Kidney (tissue), 14 donors: ENCODE measurements around the gene HDC. TPM values are rescaled to one million over a fixed set of nuclear protein-coding genes. Genes with fewer than 3 reads are reported as not detected.

Experiments
- DNase-seq, 5 donors: peaks; one replicate each; pipeline ENCODE4 v3.0.0-alpha.2; 2013 to 2020
- FAIRE-seq: peaks from 2 replicates; lab custom pipeline; 2012; peaks lifted over from hg19 to GRCh38; lab: Jason Lieb, UNC
- H3K27ac ChIP-seq, 2 donors: one replicate each; pipeline ENCODE4 v1.7.0; 2013; ENCODE audit warnings: low read depth in 2 of 2, low read length in 2 of 2, inconsistent platforms in 1 of 2
- H3K27me3 ChIP-seq: one replicate; pipeline ENCODE4 v1.7.1; 2013; ENCODE audit warnings: low read length, inconsistent platforms; ENCODE audit not compliant: control insufficient read depth, insufficient read depth
- H3K36me3 ChIP-seq, 3 donors: one replicate each; pipeline versions ENCODE4 v1.7.0 to v1.7.1; 2013; ENCODE audit warnings: low read length in 3 of 3, control low read depth in 1 of 3, inconsistent platforms in 1 of 3; ENCODE audit not compliant: insufficient read depth in 3 of 3, control insufficient read depth in 2 of 3
- H3K4me1 ChIP-seq, 3 donors: one replicate each; pipeline versions ENCODE4 v1.7.0 to v1.7.1; 2013; ENCODE audit warnings: low read length in 3 of 3, inconsistent platforms in 1 of 3, low read depth in 1 of 3; ENCODE audit not compliant: control insufficient read depth in 2 of 3, insufficient read depth in 2 of 3
- H3K4me3 ChIP-seq, 3 donors: one replicate each; pipeline versions ENCODE4 v1.7.0 to v1.8.1; 2013; ENCODE audit warnings: low read length in 3 of 3, control low read depth in 1 of 3, inconsistent platforms in 1 of 3
- H3K9ac ChIP-seq, 3 donors: one replicate each; pipeline versions ENCODE4 v1.7.0 to v1.7.1; 2013; ENCODE audit warnings: low read length in 3 of 3, control low read depth in 1 of 3, inconsistent platforms in 1 of 3
- H3K9me3 ChIP-seq, 3 donors: one replicate each; pipeline versions ENCODE4 v1.7.0 to v1.7.1; 2013; ENCODE audit warnings: low read length in 3 of 3, control low read depth in 1 of 3, inconsistent platforms in 1 of 3; ENCODE audit not compliant: control insufficient read depth in 2 of 3, insufficient read depth in 1 of 3
- intact Hi-C: fragments of 100-400 bp; cut with DNase I; formaldehyde crosslinking; loops from one replicate; pipeline ENCODE4 v1.11.1; 2022
- polyA plus RNA-seq: library from polyadenylated mRNA; stranded (reverse); fragments of 350-450 nt; fragmentation: Illumina TruSeq; extraction: RNeasy Lipid Tissue Mini Kit (QIAGEN cat#74804); gene quantifications from one replicate; pipeline ENCODE4 v1.2.3, GENCODE V29; 2014; ENCODE audit warnings: low read depth, low replicate concordance; ENCODE audit not compliant: insufficient read depth
- total RNA-seq: library from RNA; stranded (reverse); fragmentation: NEBNext Ultra II Directional; extraction: Animal tissue kit (Norgen Biotek cat#: 25700); gene quantifications from one replicate; pipeline ENCODE4 v1.2.1, GENCODE V29; 2021
- TF ChIP-seq, protein P1 (sequence below): IDR thresholded peaks from 3 replicates; pipeline ENCODE4 v1.5.1; 2012; ENCODE audit warnings: mild to moderate bottlenecking, moderate library complexity, borderline replicate concordance; ENCODE audit not compliant: insufficient read depth; ENCODE audit errors: extremely low read depth
- donor health status: control.
- donor health status: control.
- donor health status: control.
- donor health status: control.
- donor health status: control.
- donor health status: DM: yes; HTN: yes; CAD: no.
- donor health status: Normal renal cell carcinoma (clear cell type).

The HDC gene
- total and polyA plus RNA-seq, 2 donors from 2014 or later: 12.9 TPM; not detected in 1

- H3K9ac ChIP-seq: no peak overlapping the region
- H3K27ac ChIP-seq: no peak overlapping the region
- FAIRE-seq (no peak), DNase-seq (no peak)
- intact Hi-C loops: no loop called here
- H3K27me3 ChIP-seq: no peaks in the 10 kb centered on the region
- no peaks in the 10 kb centered on the region for H3K9me3 ChIP-seq
- H3K4me3 ChIP-seq: no peak overlapping the region
- TF ChIP-seq, protein P1, sequence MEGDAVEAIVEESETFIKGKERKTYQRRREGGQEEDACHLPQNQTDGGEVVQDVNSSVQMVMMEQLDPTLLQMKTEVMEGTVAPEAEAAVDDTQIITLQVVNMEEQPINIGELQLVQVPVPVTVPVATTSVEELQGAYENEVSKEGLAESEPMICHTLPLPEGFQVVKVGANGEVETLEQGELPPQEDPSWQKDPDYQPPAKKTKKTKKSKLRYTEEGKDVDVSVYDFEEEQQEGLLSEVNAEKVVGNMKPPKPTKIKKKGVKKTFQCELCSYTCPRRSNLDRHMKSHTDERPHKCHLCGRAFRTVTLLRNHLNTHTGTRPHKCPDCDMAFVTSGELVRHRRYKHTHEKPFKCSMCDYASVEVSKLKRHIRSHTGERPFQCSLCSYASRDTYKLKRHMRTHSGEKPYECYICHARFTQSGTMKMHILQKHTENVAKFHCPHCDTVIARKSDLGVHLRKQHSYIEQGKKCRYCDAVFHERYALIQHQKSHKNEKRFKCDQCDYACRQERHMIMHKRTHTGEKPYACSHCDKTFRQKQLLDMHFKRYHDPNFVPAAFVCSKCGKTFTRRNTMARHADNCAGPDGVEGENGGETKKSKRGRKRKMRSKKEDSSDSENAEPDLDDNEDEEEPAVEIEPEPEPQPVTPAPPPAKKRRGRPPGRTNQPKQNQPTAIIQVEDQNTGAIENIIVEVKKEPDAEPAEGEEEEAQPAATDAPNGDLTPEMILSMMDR: no peak
- no peaks in the 10 kb centered on the region for H3K4me1 ChIP-seq
- peaks cover 0 to 3% (median 1%) of the 10 kb centered on the region in 3 donors for H3K36me3 ChIP-seq
These were observed 29.7 kb downstream of the HDC start for GRCh38 chr15:50235794-50236193.

DNA sequence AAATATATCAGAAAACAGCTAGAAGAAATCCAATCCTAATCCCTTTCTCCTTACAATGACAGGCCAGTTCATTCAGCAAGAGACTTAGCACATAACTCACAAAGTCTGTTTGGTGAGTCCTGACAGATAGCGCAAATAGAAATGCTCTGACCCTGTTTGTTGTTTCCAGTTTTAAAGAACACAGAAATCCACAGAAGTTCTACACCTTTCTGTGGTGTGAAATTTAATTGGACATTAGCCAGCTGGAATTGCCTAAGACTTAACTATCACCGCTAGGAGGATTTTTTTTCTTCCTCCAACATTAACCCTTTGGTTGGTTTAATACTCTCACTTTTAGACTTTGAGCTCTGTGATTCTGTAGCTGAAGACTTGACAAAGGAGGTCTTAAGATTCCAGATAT lies 30.8 kb downstream of the HDC start:
- Histone ChIP-seq H3K4me3 (no peak overlapping the region), H3K9me3 (no peaks in the 10 kb centered on the region), H3K36me3 (peaks cover 0 to 6% (median 3%) of the 10 kb centered on the region in 3 donors), H3K27me3 (no peaks in the 10 kb centered on the region), H3K9ac (no peak overlapping the region), H3K4me1 (no peaks in the 10 kb centered on the region), H3K27ac (no peak overlapping the region)
- intact Hi-C loops: no loop called here
- DNase-seq (no peak), FAIRE-seq (no peak)
- TF ChIP-seq, protein P1: no peak

- H3K9ac ChIP-seq: no peak overlapping the region
- intact Hi-C loops: no loop called here
- TF ChIP-seq, protein P1: no peak
- FAIRE-seq (no peak), DNase-seq (no peak)
- H3K27me3 ChIP-seq: no peaks in the 10 kb centered on the region
- no peaks in the 10 kb centered on the region for H3K4me1 ChIP-seq
- no peak overlapping the region for H3K27ac ChIP-seq
- no peak overlapping the region for H3K4me3 ChIP-seq
- H3K36me3 ChIP-seq: peaks cover 0 to 11% (median 3%) of the 10 kb centered on the region in 3 donors
- H3K9me3 ChIP-seq: no peaks in the 10 kb centered on the region
These were observed 32.3 kb downstream of the HDC start for GRCh38 chr15:50233192-50233736.

DNA sequence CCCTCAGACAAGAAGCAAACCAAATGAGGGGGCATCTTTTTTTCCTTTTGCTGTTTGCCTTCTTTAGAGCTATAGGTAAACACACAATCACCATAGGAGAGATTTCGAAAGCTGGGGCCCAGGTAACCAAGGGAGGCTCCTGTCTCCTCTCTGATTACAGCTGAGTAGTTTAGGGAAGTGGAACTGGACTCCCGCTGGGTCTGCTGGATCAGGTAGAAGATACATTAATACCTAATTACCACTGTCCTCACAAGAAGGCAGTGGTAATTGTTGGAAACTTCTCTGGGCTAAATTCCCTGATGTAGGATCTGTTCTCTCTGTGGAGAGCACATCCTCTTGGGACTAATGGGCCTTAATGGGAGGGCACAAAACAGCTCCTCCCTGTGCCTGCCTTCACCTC lies 32.7 kb downstream of the HDC start:
- TF ChIP-seq, protein P1: no peak
- no peak overlapping the region for H3K4me3 ChIP-seq
- no peaks in the 10 kb centered on the region for H3K27me3 ChIP-seq
- no peak overlapping the region for H3K9ac ChIP-seq
- intact Hi-C loops: no loop called here
- H3K36me3 ChIP-seq: peaks cover 0 to 11% (median 4%) of the 10 kb centered on the region in 3 donors
- FAIRE-seq (no peak), DNase-seq (no peak)
- no peak overlapping the region for H3K27ac ChIP-seq
- no peaks in the 10 kb centered on the region for H3K9me3 ChIP-seq
- no peaks in the 10 kb centered on the region for H3K4me1 ChIP-seq
